Measurements from ENCODE around the gene DOCK3.

GRCh38 chr3:51374456-51374855 is 699.7 kb downstream of the DOCK3 start:
- TF ChIP-seq CTCF (IDR thresholded peaks at IDR 0.05 in 8 of 11, conservative IDR thresholded peaks at IDR 0.05 in 3 of 11), result no peak
- no peak for TF ChIP-seq POLR2A (IDR thresholded peaks at IDR 0.05)
- no peak for TF ChIP-seq POLR2AphosphoS5 (IDR thresholded peaks at IDR 0.05)

All from spleen (tissue), 7 donors.